Stimulated activated memory B cell treated with anti-CD40 and anti-IgM and Interleukin-4, amounts not matched to agents 10 μg/mL and 1 μg/mL and 100 μg/mL, for 72 hours (primary cell): Measurements from ENCODE around the gene COA6.

Experiments
- ATAC-seq: fragments of 150-1000 bp; cut with Tn5 transposase; 2 replicates; pipeline ENCODE4 v1.10.0; 2021
- H3K27ac Mint-ChIP-seq: one replicate; pipeline ENCODE4 v1.8.0; 2022; ENCODE audit warnings: mild to moderate bottlenecking, mixed read lengths
- H3K27me3 Mint-ChIP-seq: one replicate; pipeline ENCODE4 v1.8.0; 2022; ENCODE audit warnings: mixed read lengths
- H3K36me3 Mint-ChIP-seq: one replicate; pipeline ENCODE4 v1.8.0; 2022; ENCODE audit warnings: mixed read lengths
- H3K4me1 Mint-ChIP-seq: one replicate; pipeline ENCODE4 v1.8.0; 2022; ENCODE audit warnings: mixed read lengths
- H3K4me3 Mint-ChIP-seq: one replicate; pipeline ENCODE4 v1.8.0; 2022; ENCODE audit warnings: mild to moderate bottlenecking, moderate library complexity, mixed read lengths
- H3K9me3 Mint-ChIP-seq: one replicate; pipeline ENCODE4 v1.8.0; 2022; ENCODE audit warnings: mixed read lengths

COA6 gene

GRCh38 chr1:234373064-234373958 lies at the start of gene COA6:
Gene COA6 (plus strand): TSS chr1:234373456. CDS start chr1:234373467, 11 bp downstream.
- Mint-ChIP-seq H3K4me1 (peaks cover 48% of the 10 kb centered on the region), H3K27ac (peak within 1 kb of the TSS; percentile 96), H3K4me3 (peak within 1 kb of the TSS; percentile 94), H3K27me3 (no peaks in the 10 kb centered on the region), H3K9me3 (no peaks in the 10 kb centered on the region), H3K36me3 (peaks cover 26% of the 10 kb centered on the region)
- ATAC-seq = peak; percentile 96

DNA sequence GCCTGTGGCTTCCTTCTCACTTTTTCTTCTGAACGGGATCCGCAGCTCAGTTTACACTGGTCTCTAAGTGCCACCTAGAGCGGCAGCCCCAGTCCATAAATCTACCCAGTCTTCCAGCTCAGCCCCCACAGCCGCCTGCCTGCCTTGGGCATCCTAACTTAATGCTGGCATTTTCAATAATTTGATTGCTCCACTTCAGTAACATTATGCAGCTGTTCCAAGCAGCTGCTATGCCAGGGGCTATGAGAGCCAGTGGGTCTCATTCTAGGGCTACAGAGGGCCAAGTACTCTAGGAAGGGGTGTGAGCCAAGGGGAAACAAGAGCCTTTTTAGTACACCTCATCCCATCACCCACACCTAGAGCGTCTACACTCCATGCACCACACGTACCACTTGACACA lies 48.4 kb upstream of the COA6 start:
- no peaks in the 10 kb centered on the region for H3K36me3 Mint-ChIP-seq
- peaks cover 59% of the 10 kb centered on the region for H3K27me3 Mint-ChIP-seq
- no peak overlapping the region for H3K4me3 Mint-ChIP-seq
- H3K27ac Mint-ChIP-seq = no peak overlapping the region
- no peak for ATAC-seq
- H3K9me3 Mint-ChIP-seq = no peaks in the 10 kb centered on the region
- H3K4me1 Mint-ChIP-seq = peaks cover 29% of the 10 kb centered on the region

- Mint-ChIP-seq H3K27me3 (peaks cover 53% of the 10 kb centered on the region), H3K4me1 (peaks cover 41% of the 10 kb centered on the region), H3K4me3 (peak overlapping the region; percentile 52), H3K36me3 (no peaks in the 10 kb centered on the region), H3K27ac (peak overlapping the region; percentile 1), H3K9me3 (no peaks in the 10 kb centered on the region)
- ATAC-seq = no peak
These were observed 47.3 kb upstream of the COA6 start for GRCh38 chr1:234325878-234326496.

DNA sequence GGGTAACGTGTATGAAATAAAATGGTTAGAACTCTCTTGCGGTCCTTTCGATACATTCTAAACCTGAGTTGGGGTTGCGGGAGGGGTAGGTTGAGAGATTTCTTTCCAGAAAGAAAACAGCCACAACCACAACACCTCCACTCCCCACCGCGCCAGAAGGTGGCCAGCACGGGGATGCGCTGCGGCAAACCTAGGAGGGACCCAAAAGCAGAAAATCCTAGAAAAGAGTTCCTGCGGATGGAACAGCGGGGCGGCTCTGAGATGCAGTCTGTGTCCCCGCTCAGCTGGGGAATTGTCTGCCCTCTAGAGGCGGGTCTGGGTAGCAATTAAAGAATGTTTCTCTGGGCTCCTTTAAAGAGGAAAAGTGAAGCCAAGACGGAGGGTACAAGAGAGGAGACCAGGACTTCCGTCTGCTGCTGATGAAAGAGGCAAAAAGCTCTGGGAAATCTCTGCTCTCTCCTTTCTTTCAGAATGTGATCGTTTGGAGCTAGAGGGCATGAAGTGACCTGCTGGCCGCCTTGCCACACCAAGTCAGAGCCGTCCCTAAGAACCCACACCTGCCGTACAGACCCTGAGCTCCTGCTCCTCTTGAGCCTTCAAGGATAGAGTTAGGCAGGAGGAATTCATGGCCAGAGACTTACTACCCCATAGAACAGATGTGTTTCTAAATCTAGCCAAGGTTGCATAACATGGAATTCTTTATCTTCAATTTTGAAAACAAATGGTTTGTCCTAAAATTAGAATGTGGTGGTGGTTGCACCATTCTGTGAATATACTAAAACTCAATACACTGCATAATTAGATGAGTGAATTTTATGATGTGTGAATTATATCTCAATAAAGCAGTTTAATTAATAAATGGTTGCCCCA lies 46.5 kb upstream of the COA6 start:
- peaks cover 41% of the 10 kb centered on the region for H3K4me1 Mint-ChIP-seq
- no peaks in the 10 kb centered on the region for H3K36me3 Mint-ChIP-seq
- peak overlapping the region; percentile 1 for H3K27ac Mint-ChIP-seq
- peak; percentile 81 for ATAC-seq
- H3K9me3 Mint-ChIP-seq = no peaks in the 10 kb centered on the region
- peaks cover 48% of the 10 kb centered on the region for H3K27me3 Mint-ChIP-seq
- peak overlapping the region; percentile 52 for H3K4me3 Mint-ChIP-seq

- H3K27ac Mint-ChIP-seq = no peak overlapping the region
- H3K9me3 Mint-ChIP-seq = peaks cover 3% of the 10 kb centered on the region
- no peaks in the 10 kb centered on the region for H3K36me3 Mint-ChIP-seq
- H3K4me3 Mint-ChIP-seq = no peak overlapping the region
- peaks cover 48% of the 10 kb centered on the region for H3K27me3 Mint-ChIP-seq
- ATAC-seq = no peak
- peaks cover 34% of the 10 kb centered on the region for H3K4me1 Mint-ChIP-seq
These were observed 45.6 kb upstream of the COA6 start for GRCh38 chr1:234327577-234328164.

- peaks cover 5% of the 10 kb centered on the region for H3K36me3 Mint-ChIP-seq
- peak overlapping the region; percentile 24 for H3K4me3 Mint-ChIP-seq
- H3K27me3 Mint-ChIP-seq = peaks cover 30% of the 10 kb centered on the region
- peaks cover 25% of the 10 kb centered on the region for H3K4me1 Mint-ChIP-seq
- no peak for ATAC-seq
- peak overlapping the region; percentile 29 for H3K27ac Mint-ChIP-seq
- peaks cover 4% of the 10 kb centered on the region for H3K9me3 Mint-ChIP-seq
These were observed 42.4 kb upstream of the COA6 start for GRCh38 chr1:234330843-234331215.

- Mint-ChIP-seq H3K36me3 (peaks cover 5% of the 10 kb centered on the region), H3K27ac (no peak overlapping the region), H3K27me3 (peaks cover 23% of the 10 kb centered on the region), H3K4me1 (peaks cover 18% of the 10 kb centered on the region), H3K4me3 (no peak overlapping the region), H3K9me3 (peaks cover 8% of the 10 kb centered on the region)
- ATAC-seq = no peak
These were observed 41.7 kb upstream of the COA6 start for GRCh38 chr1:234331507-234331906.

DNA sequence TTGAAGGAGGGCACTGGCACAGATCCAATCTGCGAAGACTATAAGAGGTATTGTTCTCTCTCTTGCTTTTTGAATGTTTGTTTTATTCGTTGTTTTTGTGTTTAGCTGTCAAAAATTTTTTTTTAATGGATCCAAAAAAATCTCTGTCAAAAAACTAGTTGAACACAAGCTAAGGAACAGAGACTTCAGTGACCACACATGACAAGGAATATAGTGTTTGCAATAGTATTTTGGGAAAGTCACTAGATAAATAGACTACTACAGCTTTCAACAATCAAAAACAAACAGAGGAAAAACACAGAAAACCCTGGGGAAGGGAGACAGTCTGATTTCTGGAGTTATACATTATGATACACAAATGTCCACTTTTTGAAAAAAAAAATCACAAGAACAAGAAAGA lies 36.9 kb upstream of the COA6 start:
- Mint-ChIP-seq H3K27ac (no peak overlapping the region), H3K27me3 (peaks cover 21% of the 10 kb centered on the region), H3K36me3 (peaks cover 5% of the 10 kb centered on the region), H3K4me1 (no peaks in the 10 kb centered on the region), H3K9me3 (peaks cover 23% of the 10 kb centered on the region), H3K4me3 (no peak overlapping the region)
- ATAC-seq = no peak

GRCh38 chr1:234337233-234337632 lies 36.0 kb upstream of the COA6 start:
- H3K36me3 Mint-ChIP-seq = peaks cover 5% of the 10 kb centered on the region
- H3K27me3 Mint-ChIP-seq = peaks cover 13% of the 10 kb centered on the region
- H3K4me3 Mint-ChIP-seq = no peak overlapping the region
- H3K4me1 Mint-ChIP-seq = no peaks in the 10 kb centered on the region
- H3K9me3 Mint-ChIP-seq = peaks cover 20% of the 10 kb centered on the region
- H3K27ac Mint-ChIP-seq = no peak overlapping the region
- ATAC-seq = no peak

DNA sequence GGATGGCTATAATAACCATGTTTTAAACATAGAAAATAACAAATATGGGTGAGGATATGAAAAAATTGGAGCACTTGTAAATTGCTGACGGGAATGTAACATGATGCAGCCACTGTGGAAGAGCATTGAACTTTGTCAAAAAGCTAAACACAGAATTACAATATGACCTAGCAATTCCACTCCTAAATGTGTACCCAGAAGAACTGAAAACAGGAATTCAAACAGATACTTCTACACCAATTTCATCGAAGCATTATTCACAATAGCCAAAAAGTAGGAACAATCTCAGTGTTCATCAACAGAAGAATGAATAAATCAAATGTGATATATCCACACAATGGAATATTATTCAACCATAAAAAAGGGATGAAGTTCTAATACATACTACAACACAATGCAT lies 32.7 kb upstream of the COA6 start:
- no peak for ATAC-seq
- no peak overlapping the region for H3K27ac Mint-ChIP-seq
- no peaks in the 10 kb centered on the region for H3K36me3 Mint-ChIP-seq
- H3K27me3 Mint-ChIP-seq = no peaks in the 10 kb centered on the region
- H3K4me1 Mint-ChIP-seq = no peaks in the 10 kb centered on the region
- peaks cover 20% of the 10 kb centered on the region for H3K9me3 Mint-ChIP-seq
- no peak overlapping the region for H3K4me3 Mint-ChIP-seq

DNA sequence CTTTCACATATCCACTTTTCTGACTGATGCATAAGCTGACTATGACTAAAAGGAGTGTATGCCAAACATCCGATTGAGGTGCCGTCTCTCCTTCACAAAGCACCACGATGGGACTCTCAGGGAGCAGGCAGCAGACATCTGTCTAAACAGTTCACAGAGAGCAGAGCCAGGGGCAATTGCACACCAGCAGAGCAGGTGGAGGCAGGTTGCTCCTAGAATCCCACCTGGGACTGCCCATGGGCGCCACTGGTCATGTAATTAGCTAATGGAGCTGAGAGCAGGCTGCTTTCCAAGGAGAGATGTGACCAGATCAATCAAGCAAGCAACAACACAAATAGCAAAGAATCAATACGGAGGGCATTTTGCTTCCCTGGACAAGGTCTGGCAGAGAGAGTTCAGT lies 30.5 kb upstream of the COA6 start:
- Mint-ChIP-seq H3K27ac (no peak overlapping the region), H3K36me3 (no peaks in the 10 kb centered on the region), H3K4me1 (no peaks in the 10 kb centered on the region), H3K4me3 (no peak overlapping the region), H3K9me3 (peaks cover 8% of the 10 kb centered on the region), H3K27me3 (peaks cover 15% of the 10 kb centered on the region)
- ATAC-seq = no peak

- H3K4me3 Mint-ChIP-seq = no peak overlapping the region
- H3K4me1 Mint-ChIP-seq = no peaks in the 10 kb centered on the region
- H3K27me3 Mint-ChIP-seq = peaks cover 34% of the 10 kb centered on the region
- H3K9me3 Mint-ChIP-seq = peaks cover 6% of the 10 kb centered on the region
- H3K27ac Mint-ChIP-seq = no peak overlapping the region
- no peak for ATAC-seq
- no peaks in the 10 kb centered on the region for H3K36me3 Mint-ChIP-seq
These were observed 28.0 kb upstream of the COA6 start for GRCh38 chr1:234345237-234345636.

- Mint-ChIP-seq H3K36me3 (no peaks in the 10 kb centered on the region), H3K27ac (no peak overlapping the region), H3K9me3 (no peaks in the 10 kb centered on the region), H3K4me1 (no peaks in the 10 kb centered on the region), H3K27me3 (peaks cover 35% of the 10 kb centered on the region), H3K4me3 (no peak overlapping the region)
- ATAC-seq = no peak
These were observed 24.3 kb upstream of the COA6 start for GRCh38 chr1:234348964-234349363.

DNA sequence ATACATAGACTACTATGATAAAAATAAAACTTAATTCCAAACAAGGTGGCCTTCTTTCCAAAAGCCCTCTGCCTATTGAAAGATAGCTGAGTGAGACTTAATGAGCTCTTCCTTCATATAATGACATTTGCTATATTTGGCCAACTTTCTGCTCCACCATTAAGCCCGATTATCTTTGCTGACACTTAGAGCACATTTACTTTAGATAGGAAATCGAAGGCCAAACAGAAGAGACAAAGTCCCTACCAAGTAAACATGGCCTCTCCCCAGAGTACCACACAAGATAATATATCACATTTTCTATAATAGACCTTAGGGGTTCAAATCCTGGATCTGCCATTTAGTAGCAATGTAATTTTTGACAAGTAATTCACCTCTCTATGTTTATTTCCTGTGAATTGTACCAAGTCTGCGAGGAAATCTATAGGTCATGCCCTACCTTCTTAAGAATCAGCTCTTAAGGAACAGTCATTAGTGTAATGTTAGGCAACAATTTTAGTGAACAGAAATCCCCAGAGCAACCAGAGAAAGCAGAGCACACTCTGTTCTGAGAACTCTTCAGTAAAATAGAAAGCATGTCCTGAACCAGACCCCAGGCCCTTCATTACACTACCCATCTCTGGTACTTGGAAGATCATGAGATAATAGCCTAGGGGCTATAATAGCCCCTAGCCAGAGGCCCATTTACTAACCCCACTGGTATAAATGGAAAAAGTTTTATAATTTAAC lies 17.3 kb upstream of the COA6 start:
- ATAC-seq = no peak
- Mint-ChIP-seq H3K4me1 (peaks cover 8% of the 10 kb centered on the region), H3K4me3 (peak overlapping the region; percentile 84), H3K9me3 (no peaks in the 10 kb centered on the region), H3K36me3 (no peaks in the 10 kb centered on the region), H3K27me3 (no peaks in the 10 kb centered on the region), H3K27ac (peak overlapping the region; percentile 87)
